ENCODE results near the gene GBA2.

Gene GBA2

GRCh38 chr9:35746583-35746982 lies 2.4 kb downstream of the GBA2 start:
- peaks cover 31% of the 10 kb centered on the region for H3K4me1 ChIP-seq (ENCODE audit: control insufficient read depth, insufficient read depth, low read length)
- peak overlapping the region; percentile 60 for H3K4me3 ChIP-seq (ENCODE audit: low read length)
- H3K9me3 ChIP-seq (ENCODE audit: control insufficient read depth, low read length), result no peaks in the 10 kb centered on the region
- peak overlapping the region; percentile 93 for H3K9ac ChIP-seq (ENCODE audit: low read length)
- peaks cover 32% of the 10 kb centered on the region for H3K36me3 ChIP-seq (ENCODE audit: control insufficient read depth, insufficient read depth, low read length)
- H3K27me3 ChIP-seq (ENCODE audit: control insufficient read depth, insufficient read depth, low read length), result no peaks in the 10 kb centered on the region

- Histone ChIP-seq H3K4me1 (ENCODE audit: control insufficient read depth, insufficient read depth, low read length) (peaks cover 28% of the 10 kb centered on the region), H3K27me3 (ENCODE audit: control insufficient read depth, insufficient read depth, low read length) (no peaks in the 10 kb centered on the region), H3K4me3 (ENCODE audit: low read length) (no peak overlapping the region), H3K36me3 (ENCODE audit: control insufficient read depth, insufficient read depth, low read length) (peaks cover 24% of the 10 kb centered on the region), H3K9me3 (ENCODE audit: control insufficient read depth, low read length) (no peaks in the 10 kb centered on the region), H3K9ac (ENCODE audit: low read length) (peak overlapping the region; percentile 14)
Measured at GRCh38 chr9:35745569-35745968, 3.5 kb downstream of the GBA2 start.

- Histone ChIP-seq H3K4me1 (ENCODE audit: control insufficient read depth, insufficient read depth, low read length) (peaks cover 19% of the 10 kb centered on the region), H3K4me3 (ENCODE audit: low read length) (no peak overlapping the region), H3K9ac (ENCODE audit: low read length) (no peak overlapping the region), H3K36me3 (ENCODE audit: control insufficient read depth, insufficient read depth, low read length) (peaks cover 22% of the 10 kb centered on the region), H3K27me3 (ENCODE audit: control insufficient read depth, insufficient read depth, low read length) (no peaks in the 10 kb centered on the region), H3K9me3 (ENCODE audit: control insufficient read depth, low read length) (no peaks in the 10 kb centered on the region)
Measured at GRCh38 chr9:35743880-35744518, 5.0 kb downstream of the GBA2 start.

- Histone ChIP-seq H3K9ac (ENCODE audit: low read length) (no peak overlapping the region), H3K27me3 (ENCODE audit: control insufficient read depth, insufficient read depth, low read length) (no peaks in the 10 kb centered on the region), H3K4me1 (ENCODE audit: control insufficient read depth, insufficient read depth, low read length) (peaks cover 19% of the 10 kb centered on the region), H3K4me3 (ENCODE audit: low read length) (no peak overlapping the region), H3K9me3 (ENCODE audit: control insufficient read depth, low read length) (no peaks in the 10 kb centered on the region), H3K36me3 (ENCODE audit: control insufficient read depth, insufficient read depth, low read length) (peaks cover 25% of the 10 kb centered on the region)
Measured at GRCh38 chr9:35743452-35743851, 5.6 kb downstream of the GBA2 start.

- Histone ChIP-seq H3K27me3 (ENCODE audit: control insufficient read depth, insufficient read depth, low read length) (no peaks in the 10 kb centered on the region), H3K9me3 (ENCODE audit: control insufficient read depth, low read length) (no peaks in the 10 kb centered on the region), H3K36me3 (ENCODE audit: control insufficient read depth, insufficient read depth, low read length) (peaks cover 42% of the 10 kb centered on the region), H3K4me3 (ENCODE audit: low read length) (no peak overlapping the region), H3K9ac (ENCODE audit: low read length) (no peak overlapping the region), H3K4me1 (ENCODE audit: control insufficient read depth, insufficient read depth, low read length) (peaks cover 9% of the 10 kb centered on the region)
Measured at GRCh38 chr9:35741740-35742139, 7.3 kb downstream of the GBA2 start.

GRCh38 chr9:35740243-35740642 lies 8.8 kb downstream of the GBA2 start:
- Histone ChIP-seq H3K9me3 (ENCODE audit: control insufficient read depth, low read length) (no peaks in the 10 kb centered on the region), H3K4me3 (ENCODE audit: low read length) (no peak overlapping the region), H3K36me3 (ENCODE audit: control insufficient read depth, insufficient read depth, low read length) (peaks cover 46% of the 10 kb centered on the region), H3K4me1 (ENCODE audit: control insufficient read depth, insufficient read depth, low read length) (peaks cover under 1% of the 10 kb centered on the region), H3K9ac (ENCODE audit: low read length) (no peak overlapping the region), H3K27me3 (ENCODE audit: control insufficient read depth, insufficient read depth, low read length) (no peaks in the 10 kb centered on the region)

GRCh38 chr9:35738924-35739323 lies 10.1 kb downstream of the GBA2 start:
- H3K4me3 ChIP-seq (ENCODE audit: low read length), result no peak overlapping the region
- no peaks in the 10 kb centered on the region for H3K27me3 ChIP-seq (ENCODE audit: control insufficient read depth, insufficient read depth, low read length)
- H3K36me3 ChIP-seq (ENCODE audit: control insufficient read depth, insufficient read depth, low read length), result peaks cover 38% of the 10 kb centered on the region
- peaks cover 3% of the 10 kb centered on the region for H3K4me1 ChIP-seq (ENCODE audit: control insufficient read depth, insufficient read depth, low read length)
- H3K9me3 ChIP-seq (ENCODE audit: control insufficient read depth, low read length), result no peaks in the 10 kb centered on the region
- H3K9ac ChIP-seq (ENCODE audit: low read length), result no peak overlapping the region

- Histone ChIP-seq H3K9me3 (ENCODE audit: control insufficient read depth, low read length) (no peaks in the 10 kb centered on the region), H3K36me3 (ENCODE audit: control insufficient read depth, insufficient read depth, low read length) (peaks cover 38% of the 10 kb centered on the region)
Measured at GRCh38 chr9:35738186-35738585, 10.8 kb downstream of the GBA2 start.

GRCh38 chr9:35737143-35737542 lies 11.9 kb downstream of the GBA2 start:
- H3K9me3 ChIP-seq (ENCODE audit: control insufficient read depth, low read length), result no peaks in the 10 kb centered on the region
- peaks cover 14% of the 10 kb centered on the region for H3K4me1 ChIP-seq (ENCODE audit: control insufficient read depth, insufficient read depth, low read length)
- H3K36me3 ChIP-seq (ENCODE audit: control insufficient read depth, insufficient read depth, low read length), result peaks cover 33% of the 10 kb centered on the region
- H3K4me3 ChIP-seq (ENCODE audit: low read length), result no peak overlapping the region
- no peaks in the 10 kb centered on the region for H3K27me3 ChIP-seq (ENCODE audit: control insufficient read depth, insufficient read depth, low read length)
- no peak overlapping the region for H3K9ac ChIP-seq (ENCODE audit: low read length)

More at GRCh38 chr9:35738186-35738585, 10.8 kb downstream of the GBA2 start:
- peaks cover 10% of the 10 kb centered on the region for H3K4me1 ChIP-seq (ENCODE audit: control insufficient read depth, insufficient read depth, low read length)
- no peak overlapping the region for H3K4me3 ChIP-seq (ENCODE audit: low read length)
- H3K9ac ChIP-seq (ENCODE audit: low read length), result no peak overlapping the region
- no peaks in the 10 kb centered on the region for H3K27me3 ChIP-seq (ENCODE audit: control insufficient read depth, insufficient read depth, low read length)

- Histone ChIP-seq H3K9me3 (ENCODE audit: control insufficient read depth, low read length) (no peaks in the 10 kb centered on the region), H3K4me3 (ENCODE audit: low read length) (no peak overlapping the region), H3K27me3 (ENCODE audit: control insufficient read depth, insufficient read depth, low read length) (no peaks in the 10 kb centered on the region), H3K4me1 (ENCODE audit: control insufficient read depth, insufficient read depth, low read length) (peaks cover 14% of the 10 kb centered on the region), H3K36me3 (ENCODE audit: control insufficient read depth, insufficient read depth, low read length) (peaks cover 29% of the 10 kb centered on the region), H3K9ac (ENCODE audit: low read length) (no peak overlapping the region)
Measured at GRCh38 chr9:35736201-35736633, 12.8 kb downstream of the GBA2 start.

GRCh38 chr9:35734096-35734495 lies 14.9 kb downstream of the GBA2 start:
- Histone ChIP-seq H3K9me3 (ENCODE audit: control insufficient read depth, low read length) (no peaks in the 10 kb centered on the region), H3K36me3 (ENCODE audit: control insufficient read depth, insufficient read depth, low read length) (peaks cover 25% of the 10 kb centered on the region), H3K27me3 (ENCODE audit: control insufficient read depth, insufficient read depth, low read length) (no peaks in the 10 kb centered on the region), H3K9ac (ENCODE audit: low read length) (no peak overlapping the region), H3K4me1 (ENCODE audit: control insufficient read depth, insufficient read depth, low read length) (peaks cover 34% of the 10 kb centered on the region), H3K4me3 (ENCODE audit: low read length) (no peak overlapping the region)

- H3K27me3 ChIP-seq (ENCODE audit: control insufficient read depth, insufficient read depth, low read length), result no peaks in the 10 kb centered on the region
- peaks cover 42% of the 10 kb centered on the region for H3K4me1 ChIP-seq (ENCODE audit: control insufficient read depth, insufficient read depth, low read length)
- no peaks in the 10 kb centered on the region for H3K9me3 ChIP-seq (ENCODE audit: control insufficient read depth, low read length)
- peak overlapping the region; percentile 77 for H3K9ac ChIP-seq (ENCODE audit: low read length)
- peak overlapping the region; percentile 91 for H3K4me3 ChIP-seq (ENCODE audit: low read length)
- peaks cover 17% of the 10 kb centered on the region for H3K36me3 ChIP-seq (ENCODE audit: control insufficient read depth, insufficient read depth, low read length)
Measured at GRCh38 chr9:35732800-35733541, 16.1 kb downstream of the GBA2 start.
